Endothelial cell of umbilical vein (primary cell): ENCODE data around the gene HNRNPM. TPM values are rescaled to one million over a fixed set of nuclear protein-coding genes. Genes with fewer than 3 reads are reported as not detected.

ENCODE experiments used
- BruUV-seq: library from RNA; stranded (reverse); fragments of 400-500 nt; replicated peaks from 2 replicates; lab custom pipeline; 2021; lab: Mats Ljungman, UMichigan
- CTCF ChIA-PET: fragments of 300-600, 350-600 bp; sonication (Branson Sonifier 250); formaldehyde crosslinking; loops from one replicate; lab custom pipeline; 2021; ENCODE audit warnings: antibody characterized with exemption, inconsistent platforms; lab: Charles Lee
- POLR2A ChIA-PET: fragments of 300-600, 350-600 bp; sonication (Branson Sonifier 250); formaldehyde crosslinking; loops from one replicate; lab custom pipeline; 2021; ENCODE audit warnings: antibody characterized with exemption, inconsistent platforms; lab: Charles Lee
- DNase-seq: peaks from one replicate; pipeline ENCODE4 v3.0.0-alpha.2; 2011; ENCODE audit warnings: low read depth, low spot score
- FAIRE-seq: peaks from 2 replicates; lab custom pipeline; 2011; peaks lifted over from hg19 to GRCh38; lab: Jason Lieb, UNC
- H2AFZ ChIP-seq: 2 replicates; pipeline ENCODE4 v1.6.0; 2012; ENCODE audit warnings: low read depth, low read length, control low read depth, inconsistent platforms
- H3K27ac ChIP-seq: 2 replicates; pipeline ENCODE4 v1.5.1; 2011; ENCODE audit warnings: low read depth, mild to moderate bottlenecking, control low read depth, low read length, moderate library complexity; ENCODE audit not compliant: insufficient read depth
- H3K27me3 ChIP-seq, 2 experiments: 2 replicates each; pipeline versions ENCODE4 v1.6.0 to v1.6.1; 2011; ENCODE audit warnings: low read length in 2 of 2, mixed read lengths in 1 of 2; ENCODE audit not compliant: control insufficient read depth in 2 of 2, insufficient read depth in 2 of 2
- H3K36me3 ChIP-seq, 2 experiments: 2 replicates in 1 of 2; 3 replicates in 1 of 2; pipeline ENCODE4 v1.5.1; 2011; ENCODE audit warnings: low read length in 2 of 2, mild to moderate bottlenecking in 1 of 2, moderate library complexity in 1 of 2; ENCODE audit not compliant: control insufficient read depth in 2 of 2, insufficient read depth in 2 of 2; ENCODE audit errors: extremely low read depth in 1 of 2
- H3K4me1 ChIP-seq: 3 replicates; pipeline ENCODE4 v1.5.1; 2011; ENCODE audit warnings: mild to moderate bottlenecking, low read length; ENCODE audit not compliant: control insufficient read depth, insufficient read depth; ENCODE audit errors: extremely low read depth
- H3K4me2 ChIP-seq: 2 replicates; pipeline ENCODE4 v1.6.1; 2011; ENCODE audit warnings: low read length, control low read depth, mixed read lengths; ENCODE audit not compliant: insufficient read depth
- H3K4me3 ChIP-seq, 3 experiments: fragments of 200-600 bp in 1 of 3; sonication (generic), shearing (Covaris generic) in 1 of 3; replicated peaks in 1 of 3; 2 replicates each; pipeline ENCODE4 v1.5.1; 2011 to 2016; ENCODE audit warnings: control low read depth in 3 of 3, low read length in 3 of 3, mild to moderate bottlenecking in 2 of 3, inconsistent platforms in 1 of 3, low read depth in 1 of 3, moderate library complexity in 1 of 3; ENCODE audit not compliant: insufficient read depth in 1 of 3
- H3K79me2 ChIP-seq: 2 replicates; pipeline ENCODE4 v1.6.0; 2012; ENCODE audit warnings: low read length, inconsistent platforms; ENCODE audit not compliant: control insufficient read depth, insufficient read depth
- H3K9ac ChIP-seq: replicated peaks from 2 replicates; pipeline ENCODE3; 2011; ENCODE audit warnings: low read length, control low read depth; ENCODE audit not compliant: insufficient read depth; ENCODE audit errors: extremely low read depth
- H3K9me1 ChIP-seq: replicated peaks from 3 replicates; pipeline ENCODE4 v1.6.0; 2011; ENCODE audit warnings: mild to moderate bottlenecking, low read length; ENCODE audit not compliant: control insufficient read depth, insufficient read depth; ENCODE audit errors: extremely low read depth
- H3K9me3 ChIP-seq: replicated peaks from 2 replicates; pipeline ENCODE4 v1.5.1; 2012; ENCODE audit warnings: low read length, inconsistent platforms; ENCODE audit not compliant: control insufficient read depth, insufficient read depth
- H4K20me1 ChIP-seq: replicated peaks from 2 replicates; pipeline ENCODE3; 2011; ENCODE audit warnings: mild to moderate bottlenecking, low read length; ENCODE audit not compliant: control insufficient read depth, insufficient read depth; ENCODE audit errors: extremely low read depth
- FOS ChIP-seq: IDR thresholded peaks from 2 replicates; pipeline ENCODE4 v1.6.1; 2011; ENCODE audit warnings: mild to moderate bottlenecking, low read length, moderate library complexity, borderline replicate concordance; ENCODE audit not compliant: insufficient read depth
- GATA2 ChIP-seq: IDR thresholded peaks from 2 replicates; pipeline ENCODE4 v1.7.0; 2011; ENCODE audit warnings: low read depth, mild to moderate bottlenecking, moderate library complexity, mixed read lengths, low read length; ENCODE audit not compliant: insufficient read length, insufficient read depth
- JUN ChIP-seq: IDR thresholded peaks from 2 replicates; pipeline ENCODE4 v1.6.1; 2011; ENCODE audit warnings: borderline replicate concordance, low read depth; ENCODE audit not compliant: insufficient read length, insufficient read depth
- POLR2A ChIP-seq: IDR thresholded peaks from 2 replicates; pipeline ENCODE4 v1.6.1; 2012; ENCODE audit warnings: low read depth, mild to moderate bottlenecking, control low read depth, low read length
- POLR2AphosphoS5 ChIP-seq: IDR thresholded peaks from 2 replicates; pipeline ENCODE4 v1.6.1; 2012; ENCODE audit warnings: low read depth, mild to moderate bottlenecking, control low read depth, low read length, moderate library complexity; ENCODE audit not compliant: insufficient read depth
- dilution Hi-C: fragments of 300-500 bp; cut with MboI; formaldehyde crosslinking; loops from one replicate; pipeline ENCODE4 v1.15.0; 2019; ENCODE audit warnings: low sequenced_read_pairs; ENCODE audit not compliant: extremely low pct_ligation_motif_present
- intact Hi-C: fragments of 100-400 bp; cut with micrococcal nuclease; formaldehyde crosslinking; loops from one replicate; pipeline ENCODE4 v1.10.0; 2022
- polyA plus RNA-seq, 4 experiments: library from polyadenylated mRNA; depleted of rRNA in 3 of 4; stranded (reverse) in 3 of 4; unstranded in 1 of 4; fragments of >200 nt; gene quantifications; 2 replicates each; pipeline versions ENCODE4 v1.2.1 to v1.2.3, GENCODE V29; 2011 to 2012; ENCODE audit warnings: missing spikeins in 1 of 4
- total RNA-seq: library from RNA; stranded (reverse); gene quantifications from 2 replicates; pipeline ENCODE4 v1.2.3, GENCODE V29; 2021

HNRNPM gene
- total and polyA plus RNA-seq, 2 donors (not counting 3 experiments of a cell fraction or from before 2014, with no cell fraction given) = 244 to 301 TPM

DNA sequence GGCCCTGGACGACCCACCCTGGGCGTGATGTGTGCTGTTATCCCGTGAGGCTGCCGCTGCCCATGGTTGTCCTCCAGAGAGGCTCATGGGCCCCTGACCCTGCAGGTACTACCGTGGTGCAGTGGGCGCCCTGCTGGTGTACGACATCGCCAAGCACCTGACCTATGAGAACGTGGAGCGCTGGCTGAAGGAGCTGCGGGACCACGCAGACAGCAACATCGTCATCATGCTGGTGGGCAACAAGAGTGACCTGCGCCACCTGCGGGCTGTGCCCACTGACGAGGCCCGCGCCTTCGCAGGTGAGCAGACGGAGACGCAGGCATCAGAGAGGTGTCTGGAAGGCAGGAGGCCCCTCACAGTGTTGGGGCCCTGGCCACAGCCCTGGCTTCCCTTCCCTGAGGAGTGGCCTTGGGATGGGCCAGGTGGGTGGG is 42.8 kb upstream of the HNRNPM start:
- TF ChIP-seq POLR2A = no peak
- TF ChIP-seq FOS = no peak
- no peak for TF ChIP-seq JUN
- TF ChIP-seq GATA2 = no peak
- Histone ChIP-seq H3K4me1 (peaks cover 3% of the 10 kb centered on the region), H3K9me1 (no peaks in the 10 kb centered on the region), H3K27me3 (no peaks in the 10 kb centered on the region), H3K9me3 (no peaks in the 10 kb centered on the region), H3K27ac (no peak overlapping the region), H3K36me3 (peaks cover 0 to 31% of the 10 kb centered on the region in 2 experiments), H3K9ac (no peak overlapping the region), H3K4me3 (no peak overlapping the region), H3K79me2 (peaks cover 16% of the 10 kb centered on the region), H4K20me1 (no peaks in the 10 kb centered on the region), H2AFZ (no peak overlapping the region), H3K4me2 (no peak overlapping the region)
- BruUV-seq = no TSS peak
- ChIA-PET POLR2A (no interaction called here), CTCF (interaction anchor here (1.0 kb wide), 1 partner anchor 48 kb away, joined by 3 read pairs; no protein-coding TSS in a partner anchor)
- no peak for DNase-seq
- FAIRE-seq = no peak
- dilution Hi-C loops (no loop called here), intact Hi-C loops (no loop called here)

DNA sequence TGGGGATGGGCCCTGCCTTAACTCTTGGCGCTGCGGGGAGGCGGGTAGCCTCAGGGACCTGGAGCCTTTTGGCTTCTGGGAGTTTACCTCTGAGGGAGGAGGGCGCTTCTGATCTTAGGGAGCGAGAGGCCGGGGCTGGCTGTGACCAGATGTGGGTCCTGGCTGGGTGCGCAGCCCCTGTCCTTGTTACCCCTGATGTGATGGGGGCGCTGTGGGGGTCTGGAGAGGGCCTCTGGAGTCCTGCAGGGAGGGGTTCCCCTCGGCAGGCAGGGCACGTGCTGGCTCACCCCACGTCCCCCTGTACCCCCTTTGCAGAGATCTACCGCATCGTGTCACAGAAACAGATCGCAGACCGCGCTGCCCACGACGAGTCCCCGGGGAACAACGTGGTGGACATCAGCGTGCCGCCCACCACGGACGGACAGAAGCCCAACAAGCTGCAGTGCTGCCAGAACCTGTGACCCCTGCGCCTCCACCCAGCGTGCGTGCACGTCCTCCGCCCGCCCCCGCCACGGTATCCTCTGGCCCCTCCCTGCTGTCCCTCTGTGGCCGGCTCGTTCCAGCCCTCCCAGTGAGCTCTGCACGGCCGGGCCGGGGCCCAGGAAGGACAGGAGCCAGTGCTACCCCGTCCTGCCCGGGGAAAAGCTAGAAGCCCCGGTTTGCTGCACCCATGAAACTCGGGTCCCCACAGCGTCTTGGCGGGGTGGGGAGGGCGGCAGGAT is 41.5 kb upstream of the HNRNPM start:
- peaks cover 0 to 31% of the 10 kb centered on the region in 2 experiments for H3K36me3 ChIP-seq
- H3K9me3 ChIP-seq = no peaks in the 10 kb centered on the region
- H2AFZ ChIP-seq = no peak overlapping the region
- no peak for TF ChIP-seq POLR2AphosphoS5
- no peaks in the 10 kb centered on the region for H3K4me1 ChIP-seq
- dilution Hi-C loops (no loop called here), intact Hi-C loops (no loop called here)
- H4K20me1 ChIP-seq = no peaks in the 10 kb centered on the region
- H3K9ac ChIP-seq = no peak overlapping the region
- FAIRE-seq (no peak), DNase-seq (no peak)
- BruUV-seq = no TSS peak
- POLR2A ChIA-PET = no interaction called here
- no peak overlapping the region for H3K4me2 ChIP-seq
- H3K9me1 ChIP-seq = no peaks in the 10 kb centered on the region
- peaks cover 4% of the 10 kb centered on the region for H3K79me2 ChIP-seq
- H3K27ac ChIP-seq = no peak overlapping the region
- CTCF ChIA-PET = interaction anchor here (1.0 to 2.0 kb wide), 2 partner anchors 10 to 67 kb away, joined by 3 to 9 read pairs; partner anchors contain the start of gene MARCHF2
- no peaks in the 10 kb centered on the region for H3K27me3 ChIP-seq
- no peak overlapping the region for H3K4me3 ChIP-seq
